Stimulated activated CD8-positive, alpha-beta memory T cell treated with anti-CD3 and anti-CD28 coated beads, Interleukin-7, amount 100 ng/mL, for 1 hour (primary cell): ENCODE results near the gene SPRYD3.
A peak's percentile ranks its signal among the peaks of the same experiment; 100 is the strongest.
"Not testable (repeated sequence)": the region's sequence is repeated elsewhere in the genome, so short reads cannot be mapped to it uniquely, and the experiment has no call there.

Experiments
- DNase-seq, 2 donors: peaks; one replicate each; pipeline ENCODE4 v3.0.0-alpha.2; 2020; ENCODE audit warnings: low read depth in 2 of 2

SPRYD3 gene

GRCh38 chr12:53051881-53052412 lies 27.2 kb downstream of the SPRYD3 start:
- no peak for DNase-seq

- no peak for DNase-seq
Observed at GRCh38 chr12:53051058-53051880, 27.9 kb downstream of the SPRYD3 start.

GRCh38 chr12:53050426-53051057 lies 28.6 kb downstream of the SPRYD3 start:
- no peak for DNase-seq

GRCh38 chr12:53049571-53050318 lies 29.4 kb downstream of the SPRYD3 start, which contains the start of gene TNS2:
Gene TNS2 (plus strand): TSS chr12:53050065. CDS start chr12:53050186, 121 bp downstream.
- DNase-seq: no peak

GRCh38 chr12:53048780-53049401 lies 30.3 kb downstream of the SPRYD3 start:
- no peak for DNase-seq

GRCh38 chr12:53048033-53048779 lies 31.0 kb downstream of the SPRYD3 start:
- no peak for DNase-seq

GRCh38 chr12:53047221-53048032 lies 31.8 kb downstream of the SPRYD3 start:
- peak; percentile 35 to 52 for DNase-seq

- no peak for DNase-seq
Observed at GRCh38 chr12:53046655-53047220, 32.5 kb downstream of the SPRYD3 start.

GRCh38 chr12:53045696-53046045 lies 33.5 kb downstream of the SPRYD3 start:
- DNase-seq: no peak

GRCh38 chr12:53044896-53045695 lies 34.1 kb downstream of the SPRYD3 start:
- no peak for DNase-seq

- no peak for DNase-seq
Observed at GRCh38 chr12:53044052-53044581, 35.1 kb downstream of the SPRYD3 start.

GRCh38 chr12:53042607-53043454 lies 36.4 kb downstream of the SPRYD3 start:
- no peak for DNase-seq

- no peak for DNase-seq
Observed at GRCh38 chr12:53039851-53040250, 39.3 kb downstream of the SPRYD3 start.

GRCh38 chr12:53036802-53037201 lies 42.4 kb downstream of the SPRYD3 start:
- no peak for DNase-seq

- DNase-seq: no peak
Observed at GRCh38 chr12:53034459-53034858, 44.7 kb downstream of the SPRYD3 start.

GRCh38 chr12:53033832-53034231 lies 45.4 kb downstream of the SPRYD3 start:
- DNase-seq: not testable (repeated sequence)

- no peak for DNase-seq
Observed at GRCh38 chr12:53031616-53032015, 47.6 kb downstream of the SPRYD3 start.

GRCh38 chr12:53027014-53027413 lies 52.2 kb downstream of the SPRYD3 start:
- DNase-seq: not testable (repeated sequence)
